Measurements from ENCODE around the gene ZNF185.
A peak's percentile ranks its signal among the peaks of the same experiment; 100 is the strongest.

The ZNF185 gene

GRCh38 chrX:152893980-152894610 lies 3.8 kb upstream of the ZNF185 start:
- DNase-seq (ENCODE audit: low spot score) (no peak), ATAC-seq (ENCODE audit: low read depth) (0 out of 3 replicates have a peak, but pooled peaks have one; percentile 28)
- H3K27me3 ChIP-seq (ENCODE audit: insufficient read depth, poor library complexity, severe bottlenecking), result no peaks in the 10 kb centered on the region
- peaks cover 32% of the 10 kb centered on the region for H3K4me1 ChIP-seq (ENCODE audit: insufficient read depth, poor library complexity, severe bottlenecking)
- H3K4me3 ChIP-seq (ENCODE audit: severe bottlenecking), result no peak overlapping the region
- peak overlapping the region; percentile 80 for H3K27ac ChIP-seq (ENCODE audit: poor library complexity, severe bottlenecking)
- no peaks in the 10 kb centered on the region for H3K9me3 ChIP-seq (ENCODE audit: severe bottlenecking)
- no peaks in the 10 kb centered on the region for H3K36me3 ChIP-seq (ENCODE audit: low read depth)
- TF ChIP-seq, protein P1, sequence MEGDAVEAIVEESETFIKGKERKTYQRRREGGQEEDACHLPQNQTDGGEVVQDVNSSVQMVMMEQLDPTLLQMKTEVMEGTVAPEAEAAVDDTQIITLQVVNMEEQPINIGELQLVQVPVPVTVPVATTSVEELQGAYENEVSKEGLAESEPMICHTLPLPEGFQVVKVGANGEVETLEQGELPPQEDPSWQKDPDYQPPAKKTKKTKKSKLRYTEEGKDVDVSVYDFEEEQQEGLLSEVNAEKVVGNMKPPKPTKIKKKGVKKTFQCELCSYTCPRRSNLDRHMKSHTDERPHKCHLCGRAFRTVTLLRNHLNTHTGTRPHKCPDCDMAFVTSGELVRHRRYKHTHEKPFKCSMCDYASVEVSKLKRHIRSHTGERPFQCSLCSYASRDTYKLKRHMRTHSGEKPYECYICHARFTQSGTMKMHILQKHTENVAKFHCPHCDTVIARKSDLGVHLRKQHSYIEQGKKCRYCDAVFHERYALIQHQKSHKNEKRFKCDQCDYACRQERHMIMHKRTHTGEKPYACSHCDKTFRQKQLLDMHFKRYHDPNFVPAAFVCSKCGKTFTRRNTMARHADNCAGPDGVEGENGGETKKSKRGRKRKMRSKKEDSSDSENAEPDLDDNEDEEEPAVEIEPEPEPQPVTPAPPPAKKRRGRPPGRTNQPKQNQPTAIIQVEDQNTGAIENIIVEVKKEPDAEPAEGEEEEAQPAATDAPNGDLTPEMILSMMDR (IDR thresholded peaks at IDR 0.05; ENCODE audit: poor library complexity, severe bottlenecking), result no peak

- ATAC-seq (ENCODE audit: low read depth), result no peak
- Histone ChIP-seq H3K4me3 (ENCODE audit: severe bottlenecking) (no peak overlapping the region), H3K36me3 (ENCODE audit: low read depth) (no peaks in the 10 kb centered on the region), H3K4me1 (ENCODE audit: insufficient read depth, poor library complexity, severe bottlenecking) (peaks cover 32% of the 10 kb centered on the region), H3K27ac (ENCODE audit: poor library complexity, severe bottlenecking) (peak overlapping the region; percentile 80), H3K9me3 (ENCODE audit: severe bottlenecking) (no peaks in the 10 kb centered on the region), H3K27me3 (ENCODE audit: insufficient read depth, poor library complexity, severe bottlenecking) (no peaks in the 10 kb centered on the region)
- DNase-seq (ENCODE audit: low spot score), result no peak
- TF ChIP-seq, protein P1 (IDR thresholded peaks at IDR 0.05; ENCODE audit: poor library complexity, severe bottlenecking), result no peak
These were observed 2.7 kb upstream of the ZNF185 start for GRCh38 chrX:152895121-152895520.

- Histone ChIP-seq H3K36me3 (ENCODE audit: low read depth) (no peaks in the 10 kb centered on the region), H3K27me3 (ENCODE audit: insufficient read depth, poor library complexity, severe bottlenecking) (no peaks in the 10 kb centered on the region), H3K4me1 (ENCODE audit: insufficient read depth, poor library complexity, severe bottlenecking) (peaks cover 32% of the 10 kb centered on the region), H3K4me3 (ENCODE audit: severe bottlenecking) (no peak overlapping the region), H3K9me3 (ENCODE audit: severe bottlenecking) (no peaks in the 10 kb centered on the region), H3K27ac (ENCODE audit: poor library complexity, severe bottlenecking) (peak overlapping the region; percentile 80)
- DNase-seq (ENCODE audit: low spot score) (peak; percentile 77), ATAC-seq (ENCODE audit: low read depth) (peak; percentile 66)
- TF ChIP-seq, protein P1 (IDR thresholded peaks at IDR 0.05; ENCODE audit: poor library complexity, severe bottlenecking), result no peak
These were observed 2.0 kb upstream of the ZNF185 start for GRCh38 chrX:152895724-152896420.

DNA sequence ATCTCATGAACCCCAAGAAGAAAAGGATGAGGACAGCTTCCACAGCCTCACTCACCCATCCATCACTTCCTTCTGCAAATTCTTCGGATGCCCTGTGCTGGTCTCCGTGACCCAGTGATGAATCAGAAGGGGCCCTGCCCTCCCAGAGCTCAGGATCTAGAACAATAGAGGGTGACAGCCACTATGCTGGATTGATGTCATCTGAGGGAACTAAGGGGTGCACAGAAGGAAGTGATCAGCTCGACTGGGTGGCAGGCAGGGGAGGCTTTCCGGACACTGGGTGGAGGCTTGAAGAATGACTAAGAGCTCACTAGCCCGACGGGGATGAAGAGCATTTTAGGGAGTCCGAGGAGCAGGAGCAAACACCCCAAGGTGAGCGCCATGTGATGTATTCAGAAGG lies 1.4 kb upstream of the ZNF185 start:
- peaks cover 32% of the 10 kb centered on the region for H3K4me1 ChIP-seq (ENCODE audit: insufficient read depth, poor library complexity, severe bottlenecking)
- peak overlapping the region; percentile 80 for H3K27ac ChIP-seq (ENCODE audit: poor library complexity, severe bottlenecking)
- no peak for DNase-seq (ENCODE audit: low spot score)
- H3K4me3 ChIP-seq (ENCODE audit: severe bottlenecking), result no peak overlapping the region
- peak; percentile 13; the same call in 1 of the 3 replicates for ATAC-seq (ENCODE audit: low read depth)
- H3K9me3 ChIP-seq (ENCODE audit: severe bottlenecking), result no peaks in the 10 kb centered on the region
- H3K36me3 ChIP-seq (ENCODE audit: low read depth), result no peaks in the 10 kb centered on the region
- H3K27me3 ChIP-seq (ENCODE audit: insufficient read depth, poor library complexity, severe bottlenecking), result no peaks in the 10 kb centered on the region
- TF ChIP-seq, protein P1 (IDR thresholded peaks at IDR 0.05; ENCODE audit: poor library complexity, severe bottlenecking), result no peak

DNA sequence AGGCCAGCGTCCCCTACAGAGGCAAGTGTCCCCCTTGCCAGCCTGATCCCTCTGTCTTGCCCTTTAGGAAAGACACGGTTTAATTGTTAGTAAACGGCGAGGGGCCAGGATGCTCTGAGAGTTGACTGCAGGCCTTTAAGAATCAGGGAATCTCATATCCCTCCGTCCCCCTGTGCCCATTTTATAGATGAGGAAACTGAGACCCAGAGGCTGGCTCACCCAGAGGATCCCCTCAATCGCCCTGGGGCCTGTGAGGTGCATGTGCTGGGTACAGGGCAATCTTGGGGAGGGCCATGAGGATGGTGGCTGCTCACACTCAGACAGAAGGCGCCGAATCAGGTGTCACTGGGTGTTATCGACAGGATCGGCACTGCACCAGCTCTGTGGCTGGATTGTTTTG lies 575 bp downstream of the ZNF185 start:
- no peaks in the 10 kb centered on the region for H3K36me3 ChIP-seq (ENCODE audit: low read depth)
- peak overlapping the region; percentile 80 for H3K27ac ChIP-seq (ENCODE audit: poor library complexity, severe bottlenecking)
- peaks cover 32% of the 10 kb centered on the region for H3K4me1 ChIP-seq (ENCODE audit: insufficient read depth, poor library complexity, severe bottlenecking)
- H3K27me3 ChIP-seq (ENCODE audit: insufficient read depth, poor library complexity, severe bottlenecking), result no peaks in the 10 kb centered on the region
- ATAC-seq (ENCODE audit: low read depth) (no peak), DNase-seq (ENCODE audit: low spot score) (no peak)
- peak overlapping the region; percentile 48 for H3K4me3 ChIP-seq (ENCODE audit: severe bottlenecking)
- TF ChIP-seq, protein P1 (IDR thresholded peaks at IDR 0.05; ENCODE audit: poor library complexity, severe bottlenecking), result no peak
- H3K9me3 ChIP-seq (ENCODE audit: severe bottlenecking), result no peaks in the 10 kb centered on the region

Data from RWPE2 (cell line).